NCI-H510A treated with DMSO at 0.1 percent for 48 hours (cell line): ENCODE data around the gene ATP5F1D.
A peak's percentile ranks its signal among the peaks of the same experiment; 100 is the strongest.

Experiments used
- DNase-seq: peaks from one replicate; lab custom pipeline; 2025; lab: John Stamatoyannopoulos, UW

Gene ATP5F1D

DNA sequence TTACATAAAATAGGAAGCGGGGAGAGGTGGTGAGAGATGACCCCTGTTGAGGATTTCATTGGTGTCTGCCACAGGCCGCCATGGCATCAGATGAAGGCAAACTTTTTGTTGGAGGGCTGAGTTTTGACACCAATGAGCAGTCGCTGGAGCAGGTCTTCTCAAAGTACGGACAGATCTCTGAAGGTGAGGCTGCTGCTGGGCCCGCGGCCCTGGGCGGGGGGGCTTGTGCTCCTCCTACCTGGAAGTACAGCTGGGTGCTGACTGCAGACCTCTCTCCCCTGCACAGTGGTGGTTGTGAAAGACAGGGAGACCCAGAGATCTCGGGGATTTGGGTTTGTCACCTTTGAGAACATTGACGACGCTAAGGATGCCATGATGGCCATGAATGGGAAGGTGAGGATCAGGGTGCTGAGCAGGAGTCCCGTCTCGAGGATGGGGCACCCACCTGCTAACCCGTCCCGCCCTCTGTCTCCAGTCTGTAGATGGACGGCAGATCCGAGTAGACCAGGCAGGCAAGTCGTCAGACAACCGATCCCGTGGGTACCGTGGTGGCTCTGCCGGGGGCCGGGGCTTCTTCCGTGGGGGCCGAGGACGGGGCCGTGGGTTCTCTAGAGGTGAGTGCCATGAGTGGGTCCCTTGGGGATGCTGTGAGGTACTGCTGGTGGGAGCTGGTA, 29.4 kb downstream of the ATP5F1D start:
- DNase-seq: no peak

DNA sequence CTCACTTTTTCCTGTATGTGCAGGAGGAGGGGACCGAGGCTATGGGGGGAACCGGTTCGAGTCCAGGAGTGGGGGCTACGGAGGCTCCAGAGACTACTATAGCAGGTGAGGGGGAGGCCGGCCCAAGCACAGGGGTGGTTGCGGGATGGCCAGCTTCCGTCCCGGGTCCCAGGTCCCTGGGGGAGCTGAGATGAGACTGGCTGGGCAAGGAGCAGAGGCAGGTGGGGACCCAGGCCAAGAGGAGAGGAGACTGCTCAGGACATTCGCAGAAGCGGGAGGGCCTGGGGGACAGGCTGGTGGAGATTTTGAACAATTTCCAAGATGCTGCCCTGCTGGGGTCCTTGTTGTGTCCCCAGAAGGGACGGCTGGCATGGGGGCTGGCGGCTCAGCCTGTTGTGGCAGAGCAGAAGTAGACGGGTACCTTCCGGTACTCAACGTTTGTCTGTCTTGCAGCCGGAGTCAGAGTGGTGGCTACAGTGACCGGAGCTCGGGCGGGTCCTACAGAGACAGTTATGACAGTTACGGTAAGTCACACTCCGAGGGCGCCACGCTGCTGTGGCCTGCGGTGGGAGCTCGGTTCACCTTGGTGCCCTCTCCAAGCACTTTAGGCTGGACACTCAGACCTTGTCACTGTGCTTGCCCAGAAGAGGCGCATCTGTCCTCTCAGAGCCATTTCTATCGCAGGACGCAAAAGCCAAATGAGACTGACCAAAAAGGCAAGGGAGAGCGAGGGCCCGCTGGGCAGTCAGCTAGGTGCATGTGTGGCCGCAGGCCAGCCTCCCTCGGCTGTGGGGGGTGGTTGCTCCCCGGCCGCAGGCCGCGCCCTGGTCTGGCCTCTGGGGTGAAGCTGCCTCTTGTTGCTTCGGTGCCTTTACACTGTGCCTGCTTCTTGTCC, 30.2 kb downstream of the ATP5F1D start:
- DNase-seq: no peak

DNA sequence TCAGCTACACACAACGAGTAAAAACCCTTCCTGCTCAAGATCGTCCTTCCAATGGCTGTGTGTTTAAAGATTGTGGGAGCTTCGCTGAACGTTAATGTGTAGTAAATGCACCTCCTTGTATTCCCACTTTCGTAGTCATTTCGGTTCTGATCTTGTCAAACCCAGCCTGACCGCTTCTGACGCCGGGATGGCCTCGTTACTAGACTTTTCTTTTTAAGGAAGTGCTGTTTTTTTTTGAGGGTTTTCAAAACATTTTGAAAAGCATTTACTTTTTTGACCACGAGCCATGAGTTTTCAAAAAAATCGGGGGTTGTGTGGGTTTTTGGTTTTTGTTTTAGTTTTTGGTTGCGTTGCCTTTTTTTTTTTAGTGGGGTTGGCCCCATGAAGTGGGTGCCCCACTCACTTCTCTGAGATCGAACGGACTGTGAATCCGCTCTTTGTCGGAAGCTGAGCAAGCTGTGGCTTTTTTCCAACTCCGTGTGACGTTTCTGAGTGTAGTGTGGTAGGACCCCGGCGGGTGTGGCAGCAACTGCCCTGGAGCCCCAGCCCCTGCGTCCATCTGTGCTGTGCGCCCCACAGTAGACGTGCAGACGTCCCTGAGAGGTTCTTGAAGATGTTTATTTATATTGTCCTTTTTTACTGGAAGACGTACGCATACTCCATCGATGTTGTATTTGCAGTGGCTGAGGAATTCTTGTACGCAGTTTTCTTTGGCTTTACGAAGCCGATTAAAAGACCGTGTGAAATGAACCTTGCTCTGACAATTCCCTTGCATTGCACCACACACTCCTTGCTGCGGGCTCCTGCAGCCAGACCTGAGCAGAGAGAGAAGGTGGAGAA, 31.1 kb downstream of the ATP5F1D start:
- DNase-seq: no peak

DNA sequence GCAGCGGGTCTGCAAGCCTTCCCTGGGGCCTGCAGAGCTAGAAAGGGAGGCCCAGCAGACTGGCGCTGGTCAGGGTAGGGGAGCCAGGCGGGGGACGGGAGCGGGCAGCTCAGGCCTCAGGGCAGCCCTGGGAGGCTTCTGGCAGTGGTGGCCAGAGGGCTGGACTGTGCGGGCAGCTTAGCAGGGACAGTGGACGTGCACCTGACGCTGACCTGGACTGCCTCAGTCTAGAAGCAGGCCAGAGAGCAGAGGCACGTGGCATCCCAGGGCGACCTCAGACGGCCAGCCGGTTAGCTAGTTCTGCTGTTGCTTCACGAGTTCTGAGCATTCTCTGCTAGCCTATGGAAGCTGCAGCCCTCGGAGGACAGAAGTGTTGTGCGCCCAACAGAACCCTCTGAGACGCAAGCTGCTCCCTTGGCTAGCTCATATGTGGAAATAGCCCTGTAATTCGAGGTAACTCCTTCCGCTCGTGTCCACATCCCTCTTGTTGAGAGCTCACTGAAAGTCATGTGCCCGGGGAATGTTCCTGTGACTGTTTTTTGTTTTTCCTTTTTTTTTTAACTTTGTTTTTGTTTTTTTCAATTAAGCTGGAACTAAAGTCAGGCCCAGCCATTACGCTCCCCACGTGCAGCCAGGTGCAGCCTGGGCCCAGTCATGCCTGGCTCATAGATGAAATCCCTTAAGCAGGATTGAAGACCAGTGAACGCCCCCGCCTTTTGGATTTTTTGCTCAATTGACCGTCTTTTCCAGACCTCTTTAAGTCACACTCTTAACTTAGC, 31.9 kb downstream of the ATP5F1D start:
- DNase-seq: no peak

DNA sequence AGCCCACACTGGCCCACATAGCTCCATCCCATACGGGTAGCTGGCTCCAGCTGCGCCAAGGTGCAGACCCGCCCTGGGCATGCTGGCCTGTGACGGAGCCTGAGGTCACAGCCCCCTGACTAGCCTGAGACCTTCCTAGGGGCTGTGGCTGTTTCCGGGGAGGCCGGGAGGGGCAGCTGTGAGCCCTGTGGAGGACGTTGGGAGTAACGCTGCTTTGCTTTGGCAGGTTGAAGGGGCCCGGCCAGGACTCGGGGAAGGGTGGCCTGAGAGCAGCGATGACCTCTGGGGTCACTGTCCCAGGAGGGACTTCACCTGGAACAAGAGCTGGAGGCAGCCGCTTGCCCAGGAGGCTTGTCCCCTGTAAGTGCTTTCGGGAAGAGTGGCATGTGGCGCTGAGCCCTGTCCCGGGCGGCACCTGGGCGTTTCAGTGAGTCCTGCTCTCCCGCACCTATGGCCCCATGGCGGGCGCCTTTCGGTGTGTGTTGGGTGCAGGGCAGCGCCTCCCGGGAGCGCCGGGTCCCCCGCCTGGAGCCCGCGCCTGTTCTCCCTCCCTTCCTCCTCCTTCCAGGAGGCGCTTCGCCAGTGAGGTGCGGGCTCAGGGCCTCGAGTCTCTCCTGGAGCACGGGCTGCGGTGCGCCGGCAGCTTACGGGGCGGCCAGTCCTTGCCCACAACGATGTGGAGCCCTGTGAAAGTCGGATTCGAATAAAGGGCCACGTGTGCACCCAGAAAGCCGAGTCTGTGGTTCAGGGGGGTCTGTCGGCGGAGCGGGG, 32.7 kb downstream of the ATP5F1D start:
- DNase-seq: no peak

DNA sequence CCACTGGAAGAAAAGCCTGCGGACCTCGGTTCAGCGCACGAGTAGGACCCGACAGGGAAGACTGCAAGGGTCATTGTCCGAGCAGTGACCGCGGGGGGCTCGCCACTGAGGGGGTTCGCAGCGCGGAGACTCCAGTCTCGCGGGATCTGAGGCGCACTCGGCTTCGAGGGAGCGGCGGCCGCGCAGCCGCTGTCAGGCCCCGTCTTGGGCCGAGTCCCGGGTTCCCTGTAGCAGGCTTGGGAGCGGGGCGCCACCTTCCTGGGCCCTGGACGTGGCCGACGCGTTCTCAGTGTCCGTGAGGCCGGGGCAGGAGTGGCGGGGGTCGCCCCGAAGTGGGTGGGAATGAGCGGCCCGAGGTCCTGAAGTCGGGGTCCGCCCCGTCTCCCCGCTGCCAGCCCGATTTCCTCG, 33.3 kb downstream of the ATP5F1D start:
- no peak for DNase-seq

DNA sequence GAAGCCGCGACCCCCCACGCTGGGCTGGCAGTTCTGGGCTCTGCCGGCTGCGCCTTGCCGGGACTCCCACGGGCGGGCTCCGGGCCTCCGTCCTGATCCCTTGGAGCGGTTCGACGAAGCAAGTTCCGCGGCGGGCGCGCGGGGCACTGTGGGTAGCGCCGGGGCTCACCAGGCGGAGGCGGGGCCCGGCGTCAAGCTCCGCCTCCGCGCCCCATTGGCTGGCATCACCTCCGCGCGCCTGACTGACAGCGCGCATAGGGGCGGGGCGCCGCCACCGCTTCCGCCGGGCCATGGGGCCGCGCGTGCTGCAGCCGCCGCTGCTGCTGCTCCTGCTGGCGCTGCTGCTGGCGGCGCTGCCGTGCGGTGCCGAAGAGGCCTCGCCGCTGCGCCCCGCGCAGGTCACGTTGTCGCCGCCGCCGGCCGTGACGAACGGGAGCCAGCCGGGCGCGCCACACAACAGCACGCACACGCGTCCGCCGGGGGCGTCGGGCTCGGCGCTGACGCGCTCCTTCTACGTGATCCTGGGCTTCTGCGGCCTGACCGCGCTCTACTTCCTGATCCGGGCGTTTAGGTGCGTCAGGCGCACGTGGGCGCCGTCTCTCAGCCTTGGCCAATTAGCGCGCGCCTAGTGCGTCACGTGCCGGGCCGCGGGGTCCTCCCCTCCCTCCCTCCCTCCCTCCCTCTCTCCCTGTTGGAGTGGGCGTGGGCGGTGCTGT, 33.9 kb downstream of the ATP5F1D start, which contains the start of gene FAM174C:
FAM174C (plus strand) TSS at position 271 of the 716 bp plus-strand sequence; CDS start at position 291, 20 bp downstream.
- peak; percentile 71 for DNase-seq

DNA sequence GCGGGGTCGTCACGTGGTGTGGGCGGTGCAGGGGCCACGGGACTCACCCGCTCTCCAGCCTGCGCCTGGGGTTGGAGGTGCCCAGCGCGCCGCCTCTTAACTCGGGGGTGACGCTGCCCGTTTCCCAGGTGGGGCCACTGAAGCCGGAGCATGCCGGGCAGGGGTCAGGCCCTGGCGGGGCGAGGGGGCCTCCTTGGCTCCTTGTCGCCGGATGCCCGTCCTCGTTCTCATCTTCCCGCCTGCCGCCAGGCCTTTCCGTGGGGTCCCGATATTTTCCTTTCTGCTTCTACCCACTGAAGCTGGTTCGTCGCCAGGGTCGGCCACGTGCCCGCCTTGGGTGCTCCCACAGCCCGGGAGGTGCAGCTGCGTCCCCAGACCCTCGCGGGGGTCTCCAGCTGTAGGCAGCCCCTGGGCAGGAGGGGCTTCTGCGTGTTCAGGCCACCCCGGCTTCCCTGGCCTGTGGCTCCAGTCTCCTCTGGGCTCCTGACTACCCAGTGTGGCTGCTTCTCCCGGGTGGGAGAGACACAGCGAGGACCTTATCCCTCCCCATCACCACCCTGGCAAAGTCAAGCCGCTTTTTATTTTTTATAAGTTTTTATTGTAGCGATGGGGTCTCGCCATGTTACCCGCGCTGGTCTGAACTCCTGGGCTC, 34.6 kb downstream of the ATP5F1D start:
- DNase-seq: no peak

DNA sequence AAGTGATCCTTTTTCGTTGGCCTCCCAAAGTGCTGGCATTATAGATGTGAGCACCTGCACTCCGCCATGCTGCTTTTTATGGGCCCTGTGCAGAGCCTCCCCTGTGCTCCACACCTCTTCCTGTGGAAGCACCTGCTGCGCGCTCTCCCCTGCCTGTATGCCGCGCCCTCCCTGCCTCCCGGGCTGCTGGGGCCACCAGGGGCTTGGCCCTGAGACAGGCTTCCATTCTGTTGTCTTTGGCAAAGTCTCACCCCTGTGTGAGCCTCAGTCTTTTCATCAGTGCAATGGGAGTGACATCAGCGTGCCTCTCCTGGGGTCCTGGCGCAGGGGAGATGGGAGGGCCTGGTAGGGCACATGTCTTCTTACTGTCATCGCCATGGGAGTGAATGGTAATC, 35.1 kb downstream of the ATP5F1D start:
- no peak for DNase-seq

DNA sequence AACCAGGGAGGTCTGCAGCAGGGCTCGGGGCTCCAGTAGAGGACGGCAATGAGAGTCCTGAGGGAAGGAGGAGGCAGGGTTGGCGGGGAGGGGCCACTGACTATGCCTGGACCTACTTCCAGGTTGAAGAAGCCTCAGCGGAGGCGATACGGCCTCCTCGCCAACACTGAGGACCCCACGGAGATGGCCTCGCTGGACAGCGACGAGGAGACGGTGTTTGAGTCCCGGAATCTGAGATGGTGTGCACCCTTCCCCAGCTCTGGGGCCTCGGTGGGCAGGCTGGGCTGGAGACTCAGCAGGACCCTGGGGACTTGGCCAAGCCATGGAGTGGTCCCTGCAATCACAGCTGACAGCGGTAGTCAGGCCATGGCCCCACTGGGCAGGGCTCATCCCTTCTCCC, 35.5 kb downstream of the ATP5F1D start:
- no peak for DNase-seq

DNA sequence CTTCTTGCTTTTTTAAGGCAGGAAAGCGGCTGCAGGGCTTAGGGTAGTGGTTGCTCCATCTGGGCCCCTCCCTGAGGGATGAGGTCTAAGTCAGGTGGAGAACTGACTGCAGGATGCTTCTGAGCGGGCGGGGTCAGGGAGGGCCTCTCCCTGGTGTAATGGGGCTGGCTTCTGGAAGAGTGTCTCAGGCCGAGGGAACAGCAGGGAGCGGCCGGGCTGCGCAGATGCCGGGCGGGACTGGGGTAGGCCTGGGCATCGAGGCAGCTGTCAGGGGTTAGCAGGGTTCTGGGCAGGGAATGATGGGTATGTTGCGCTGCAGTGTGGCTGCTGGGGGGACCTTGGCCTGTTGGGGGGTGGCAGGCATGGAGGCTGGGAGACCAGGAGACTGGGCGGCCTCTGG, 36.5 kb downstream of the ATP5F1D start:
- DNase-seq: no peak

DNA sequence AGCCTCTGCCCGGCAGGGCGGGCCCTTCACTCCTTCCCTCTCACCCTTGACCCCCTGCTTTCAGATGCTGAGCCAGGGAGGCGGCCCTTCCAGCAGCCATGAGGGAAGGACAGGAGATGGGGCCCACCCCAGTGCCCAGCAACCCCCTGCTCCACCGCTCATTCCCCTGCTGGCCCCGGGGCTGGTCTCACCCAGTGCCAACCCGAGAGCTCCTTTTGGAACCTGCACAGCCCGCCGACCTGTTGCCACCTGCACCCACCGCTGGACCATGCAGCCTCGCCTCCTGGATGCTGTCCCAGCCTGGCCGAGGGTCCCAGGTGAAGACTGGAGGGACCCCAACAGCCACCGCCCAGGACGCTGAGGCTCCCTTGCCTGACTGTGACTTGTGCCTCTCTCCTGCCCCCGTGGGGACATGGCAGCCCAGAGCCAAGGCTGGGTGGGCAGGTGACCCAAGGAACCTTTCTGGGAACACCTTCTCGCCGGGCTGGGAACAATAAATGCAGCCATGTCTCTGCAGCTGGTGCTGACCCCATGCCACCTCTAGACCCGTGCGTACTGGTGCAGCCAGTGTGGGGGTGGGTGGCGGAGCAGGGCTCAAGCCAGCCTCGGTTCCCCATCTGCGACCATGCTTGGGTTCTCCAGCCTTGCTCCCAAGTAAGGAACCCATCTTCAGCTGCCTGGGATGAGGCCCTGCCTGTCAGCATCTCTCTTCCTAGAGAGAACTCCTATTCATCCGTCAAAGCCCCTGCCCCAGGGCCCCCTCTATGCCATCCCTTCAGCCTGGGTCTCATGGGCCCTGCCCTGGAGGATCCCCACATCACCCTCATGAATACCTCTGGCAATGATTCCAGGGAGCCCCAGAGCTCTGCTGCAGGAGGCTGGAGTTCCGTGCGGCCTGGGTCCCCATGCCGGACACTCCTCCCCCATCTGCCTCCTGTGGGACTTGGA, 37.4 kb downstream of the ATP5F1D start:
- no peak for DNase-seq

DNA sequence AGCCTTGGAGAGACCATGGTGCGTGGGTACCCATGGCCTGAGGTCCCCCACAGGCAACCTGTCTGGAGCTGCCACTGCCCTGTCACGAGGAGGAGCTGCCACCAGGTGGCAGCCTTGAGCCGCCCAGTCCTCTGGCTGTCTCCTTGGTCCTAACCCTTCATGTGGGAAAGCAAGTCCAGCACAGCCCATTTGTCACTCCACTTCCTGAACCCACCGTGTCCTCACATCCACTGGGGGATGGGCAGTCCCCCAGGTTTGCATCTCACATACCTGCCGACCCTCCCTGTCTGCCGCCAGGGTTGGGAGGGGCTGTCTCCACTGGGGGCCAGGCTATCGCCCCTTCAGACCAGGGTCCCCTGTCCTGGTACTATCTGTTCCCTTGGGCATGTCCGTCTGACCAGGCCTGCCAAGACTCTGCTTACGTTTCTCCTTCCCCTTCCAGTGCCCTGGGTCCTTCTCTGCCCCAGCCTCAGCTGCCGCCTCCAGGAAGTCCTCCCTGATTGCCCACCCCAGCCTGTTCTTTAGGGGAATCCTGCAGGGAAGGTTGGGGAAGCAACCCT, 38.3 kb downstream of the ATP5F1D start:
- DNase-seq: peak; percentile 49

DNA sequence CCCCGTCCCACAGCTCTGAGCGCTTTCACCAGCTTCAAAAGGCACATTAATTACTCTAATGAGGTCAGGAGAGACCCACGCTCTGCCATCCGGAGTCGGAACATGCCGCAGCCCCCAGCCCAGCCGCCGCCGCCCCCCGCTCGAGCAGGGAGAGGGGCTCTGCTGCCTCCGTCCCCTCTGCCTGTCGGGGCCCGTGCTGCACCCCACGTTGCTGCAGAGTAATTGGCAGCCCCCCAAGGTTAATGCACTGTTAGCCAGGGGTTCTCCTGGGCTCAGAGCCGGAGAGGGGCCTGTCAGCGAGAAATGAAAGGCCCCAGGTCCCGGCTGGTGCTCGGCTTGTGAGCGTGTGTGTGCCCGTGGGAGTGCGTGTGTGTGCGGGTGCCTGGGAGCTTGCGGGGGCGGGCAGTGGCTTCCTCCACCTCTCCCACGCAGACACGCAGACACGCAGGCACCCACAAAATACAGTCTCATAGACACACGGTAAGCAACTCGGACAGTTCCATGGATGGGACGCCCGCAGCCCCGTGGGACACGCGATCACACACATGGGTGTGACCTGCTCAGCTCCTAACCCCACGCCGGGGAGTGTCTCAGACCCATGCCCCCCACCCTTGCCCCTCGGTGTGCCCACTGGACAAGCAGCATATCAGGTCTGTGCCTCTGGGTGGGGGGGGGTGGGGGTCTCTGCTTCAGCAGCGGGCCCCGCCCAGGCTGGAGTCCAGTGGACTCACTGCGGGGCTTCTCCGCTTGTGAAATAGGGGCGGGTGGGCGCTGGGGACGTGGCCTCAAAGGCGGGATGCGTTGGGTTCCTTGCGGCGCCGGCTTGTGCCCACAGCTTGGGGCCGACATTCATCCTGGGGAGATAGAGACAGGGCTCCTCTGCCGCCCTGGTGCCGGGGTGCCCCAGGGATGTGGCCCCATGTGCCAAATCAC, 39.4 kb downstream of the ATP5F1D start:
- DNase-seq: no peak

DNA sequence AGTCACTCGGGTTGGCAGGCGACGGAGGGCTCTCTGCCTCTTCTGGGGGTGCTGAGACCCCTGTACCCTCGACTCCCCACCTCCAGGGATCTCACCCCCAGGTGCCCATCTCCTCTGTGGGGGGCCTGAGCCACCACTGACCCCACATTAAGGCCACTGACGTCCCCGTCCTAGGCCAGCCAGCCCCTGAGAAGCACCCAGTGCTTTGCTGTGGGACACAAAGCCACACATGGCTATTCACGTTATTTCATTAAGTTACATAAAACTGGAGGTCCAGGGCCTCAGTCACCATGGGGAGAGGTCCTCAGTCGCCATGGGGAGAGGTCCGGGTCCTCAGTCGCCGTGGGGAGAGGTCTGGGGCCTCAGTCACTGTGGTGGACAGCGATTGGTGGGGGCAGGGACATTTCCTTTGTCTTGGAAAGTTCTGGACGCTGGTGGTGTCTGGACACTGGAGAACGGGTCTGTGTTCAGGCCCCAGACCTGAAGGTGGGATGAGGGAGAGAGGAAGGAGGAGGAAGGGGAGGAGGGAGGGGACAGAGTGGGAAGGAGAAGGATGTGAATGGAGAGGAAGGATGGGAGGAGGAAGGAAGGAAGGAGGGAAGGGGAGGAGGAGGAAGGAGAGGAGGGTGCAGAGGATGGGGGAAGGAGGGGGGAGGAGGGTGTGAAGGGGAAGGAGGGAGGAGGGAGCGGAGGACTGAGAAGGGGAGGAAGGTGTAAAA, 40.2 kb downstream of the ATP5F1D start:
- no peak for DNase-seq

DNA sequence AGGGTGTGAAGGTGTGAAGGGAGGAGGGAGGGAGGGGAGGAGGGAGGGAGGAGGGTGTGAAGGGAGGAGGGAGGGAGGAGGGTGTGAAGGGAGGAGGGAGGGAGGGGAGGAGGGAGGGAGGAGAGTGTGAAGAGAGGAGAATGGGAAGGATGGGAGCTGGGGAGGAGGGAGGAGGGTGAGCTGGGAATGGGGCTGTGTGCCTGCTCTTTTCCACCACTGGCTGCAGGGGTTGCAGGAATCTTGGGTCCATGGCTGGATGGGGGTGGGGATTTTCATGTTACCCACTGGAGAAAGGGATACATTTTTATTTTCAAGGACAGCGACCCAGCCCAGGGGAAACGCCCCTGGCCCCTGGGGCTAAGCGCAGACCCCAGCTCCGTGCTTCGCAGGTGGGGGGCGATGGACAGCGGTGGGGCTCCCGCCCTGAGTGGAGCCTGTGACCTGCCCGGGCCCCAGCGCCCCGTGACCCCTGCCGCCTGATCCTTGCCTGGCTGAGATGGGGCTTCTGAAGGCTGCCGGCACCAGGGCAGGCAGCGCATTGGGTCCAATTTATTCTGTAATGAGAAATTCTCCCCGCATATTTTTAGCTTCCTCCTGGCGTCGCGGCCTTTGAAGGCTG, 41.1 kb downstream of the ATP5F1D start:
- DNase-seq: no peak
